ENCODE measurements around the gene DBH.

The DBH gene

GRCh38 chr9:133704711-133705181 lies 68.6 kb downstream of the DBH start:
- DNase-seq = no peak

- no peak for DNase-seq
Measured at GRCh38 chr9:133705576-133705975, 69.4 kb downstream of the DBH start.

- DNase-seq = no peak
Measured at GRCh38 chr9:133706307-133707050, 70.3 kb downstream of the DBH start.

- DNase-seq = no peak
Measured at GRCh38 chr9:133707065-133707762, 71.1 kb downstream of the DBH start.

GRCh38 chr9:133707763-133708245 lies 71.6 kb downstream of the DBH start:
- DNase-seq = no peak

GRCh38 chr9:133708246-133709014 lies 72.3 kb downstream of the DBH start:
- DNase-seq = no peak
